Esophagus mucosa (tissue), 1 donor: ENCODE measurements around the gene PPP1R15B. TPM values are rescaled to one million over a fixed set of nuclear protein-coding genes. Genes with fewer than 3 reads are reported as not detected.
"Not testable (repeated sequence)": the region's sequence is repeated elsewhere in the genome, so short reads cannot be mapped to it uniquely, and the experiment has no call there.

Source experiments
- ATAC-seq: fragments of 200-7000 bp; cut with Tn5 transposase; one replicate; pipeline ENCODE4 v1.9.1; 2020
- total RNA-seq: library from RNA; stranded (reverse); gene quantifications from one replicate; pipeline ENCODE4 v1.2.4, GENCODE V29; 2023
- donor health status: DM: yes; HTN: yes; CAD: no.

Gene PPP1R15B
- total RNA-seq, 1 donor from 2014 or later = 27.5 TPM

DNA sequence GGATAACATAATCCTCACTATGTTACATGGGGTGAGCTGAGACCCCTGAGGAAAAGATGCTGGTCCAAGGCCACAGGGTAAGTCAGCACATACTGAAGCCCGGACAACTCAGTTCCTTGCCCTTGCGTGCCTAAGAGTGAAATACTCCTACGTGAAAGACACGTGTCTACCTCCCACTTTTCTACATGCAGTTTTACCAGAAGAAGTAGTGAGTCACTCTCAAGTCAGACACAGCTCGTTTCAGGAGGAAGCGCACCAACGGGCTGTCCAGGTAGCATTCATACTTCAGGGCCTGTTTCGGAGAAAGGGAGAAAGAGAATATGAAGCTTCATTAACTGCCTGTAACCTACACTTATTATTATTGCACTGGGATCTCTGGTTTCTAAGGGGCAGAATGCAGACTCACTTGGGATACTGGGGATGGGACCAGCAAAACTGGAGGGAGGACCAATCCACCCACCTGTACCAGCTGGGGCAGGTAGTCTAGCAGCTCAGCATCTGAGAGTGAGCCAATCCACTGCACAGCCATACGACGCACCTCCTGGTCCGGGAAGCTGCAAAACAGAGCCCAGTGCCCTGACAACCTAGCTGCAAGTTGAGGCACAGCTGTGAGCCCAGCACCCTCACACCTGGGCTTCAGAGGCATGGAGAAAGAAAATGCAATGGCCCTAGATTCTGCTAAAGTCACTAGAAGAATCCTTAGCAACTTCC is 32.4 kb upstream of the PPP1R15B start:
- ATAC-seq = peak; percentile 74

DNA sequence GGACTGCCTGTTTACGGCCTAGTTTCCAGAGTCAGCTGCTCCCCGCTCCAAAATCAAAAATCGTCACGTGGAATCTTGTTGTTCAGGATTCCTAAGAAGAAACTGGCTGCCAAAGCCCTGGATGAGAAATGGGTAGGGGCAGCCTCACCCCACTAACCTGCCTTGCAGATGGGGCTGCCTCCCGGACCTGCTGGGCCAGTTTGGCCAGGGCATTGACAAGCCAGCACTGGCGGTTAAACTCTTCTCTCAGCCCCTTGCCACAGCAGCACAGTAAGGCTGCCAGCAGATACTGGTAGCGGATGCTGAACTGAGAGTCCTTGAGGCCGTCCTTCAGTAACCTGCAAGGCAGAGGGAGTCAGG is 31.6 kb upstream of the PPP1R15B start:
- peak; percentile 90 for ATAC-seq

DNA sequence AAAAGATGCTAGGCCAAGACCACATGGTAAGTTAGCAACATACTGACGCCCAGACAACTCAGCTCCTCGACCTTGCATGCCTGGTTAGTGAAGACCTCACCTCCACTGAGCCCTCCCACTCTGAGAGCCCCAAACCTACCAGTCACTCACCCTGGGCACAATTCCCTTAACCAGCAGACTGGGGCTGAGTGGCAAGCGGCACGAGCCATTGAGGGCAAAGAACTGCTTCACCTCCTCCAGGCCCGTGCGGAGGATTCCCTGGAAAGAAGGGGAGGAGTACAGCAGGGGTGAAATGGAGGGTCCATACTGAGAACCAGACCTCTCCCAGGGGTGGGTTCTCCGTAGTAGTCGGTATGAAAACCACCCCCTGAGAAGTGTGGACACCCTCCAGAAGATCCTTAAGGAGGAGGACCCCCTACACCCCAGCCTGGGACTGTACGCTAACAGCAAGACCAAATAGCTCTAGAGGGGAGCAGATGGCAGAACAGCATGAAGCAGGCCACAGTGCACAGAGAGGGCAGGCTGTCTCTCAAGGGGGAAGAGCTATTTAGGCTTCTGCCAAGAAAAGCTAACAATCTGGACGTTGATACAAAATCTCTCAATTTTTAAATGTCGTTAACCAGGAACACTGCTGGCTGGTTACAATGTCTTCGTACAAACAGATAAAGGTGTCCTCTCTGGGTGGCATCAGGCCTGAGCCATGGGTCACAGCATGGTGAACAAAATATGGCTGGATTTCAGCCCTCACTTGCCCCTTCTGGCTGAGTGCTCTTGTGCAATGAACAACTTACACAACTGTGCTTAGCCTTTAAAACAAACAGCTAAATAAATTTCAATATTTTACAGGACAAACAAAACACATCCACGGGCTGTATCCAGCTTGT is 31.0 kb upstream of the PPP1R15B start:
- ATAC-seq = no peak

DNA sequence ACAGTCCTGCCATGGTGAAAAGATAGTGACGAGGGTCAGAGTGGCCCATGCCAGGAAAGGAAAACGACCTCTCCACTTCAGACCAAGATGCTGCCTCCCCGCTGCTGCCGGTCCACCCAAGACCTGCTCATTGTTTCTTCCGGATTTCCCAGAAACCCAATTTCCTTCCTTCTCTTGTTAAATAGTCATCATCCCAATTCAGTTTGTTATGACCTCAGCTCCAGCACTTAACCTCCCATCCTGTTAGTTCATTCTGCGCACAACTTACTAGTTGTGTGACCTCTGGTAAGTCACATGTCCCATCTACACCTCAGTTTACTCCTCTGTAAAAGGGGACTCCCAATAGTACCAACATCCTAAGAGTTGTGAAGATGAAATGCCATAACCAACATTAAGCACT is 29.9 kb upstream of the PPP1R15B start:
- no peak for ATAC-seq

DNA sequence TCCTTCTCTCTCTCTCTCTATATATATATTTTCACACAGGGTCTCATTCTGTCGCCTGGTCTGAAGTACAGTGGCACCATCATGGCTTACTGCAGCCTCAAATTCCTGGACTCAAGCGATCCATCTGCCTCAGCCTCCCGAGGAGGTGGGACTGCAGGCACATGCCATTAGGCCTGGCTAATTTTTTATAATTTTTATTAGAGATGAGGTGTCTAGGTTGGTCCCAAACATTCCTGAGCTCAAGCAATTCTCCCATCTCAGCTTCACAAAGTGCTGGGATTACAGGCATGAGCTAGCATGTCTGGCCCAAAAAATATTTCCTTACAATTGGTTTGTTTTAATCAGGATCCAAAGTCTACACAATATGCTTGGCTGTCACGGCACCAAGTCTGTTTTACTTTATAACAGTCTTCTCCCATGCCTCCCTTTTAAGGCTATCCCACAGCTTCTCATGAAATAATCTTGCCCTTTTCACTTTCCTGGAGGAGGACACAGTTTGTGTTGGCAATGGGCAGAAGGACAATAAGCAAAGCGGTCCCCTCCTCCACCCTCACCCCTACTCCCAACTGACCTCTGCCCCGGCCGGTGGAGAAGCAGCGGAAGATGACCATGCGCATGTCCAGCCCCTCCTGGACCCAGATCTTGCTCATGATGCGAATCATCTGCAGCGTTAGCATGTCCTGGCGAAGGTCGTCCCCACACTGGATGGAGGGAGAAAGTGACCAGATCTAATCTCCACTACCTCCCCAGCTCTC is 28.2 kb upstream of the PPP1R15B start:
- ATAC-seq = no peak

- peak; percentile 86 for ATAC-seq
Observed at GRCh38 chr1:204438628-204439027, 27.0 kb upstream of the PPP1R15B start.

- ATAC-seq = no peak
Observed at GRCh38 chr1:204437796-204438570, 26.4 kb upstream of the PPP1R15B start.

- ATAC-seq = no peak
Observed at GRCh38 chr1:204435872-204436271, 24.3 kb upstream of the PPP1R15B start.

DNA sequence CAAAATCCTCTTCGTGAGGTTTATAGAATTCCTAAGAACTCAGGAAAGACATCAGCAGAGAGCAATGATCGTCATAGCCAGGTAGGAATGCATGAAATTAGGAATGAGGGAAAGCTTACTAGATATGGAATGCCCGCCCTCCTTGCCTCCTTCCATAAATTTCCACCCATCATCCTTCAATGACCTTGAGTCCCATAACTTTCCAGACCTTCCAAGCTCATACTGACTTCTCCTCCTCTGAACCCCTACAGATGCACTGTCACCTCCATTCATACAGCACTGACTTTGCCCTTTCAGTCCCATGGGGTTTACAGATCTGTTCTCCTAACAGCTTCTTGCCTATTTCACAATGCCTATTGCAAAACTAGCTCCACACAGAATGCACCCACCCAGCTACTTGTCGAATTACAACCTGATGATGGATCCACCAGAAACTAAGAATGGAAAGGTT is 23.8 kb upstream of the PPP1R15B start:
- ATAC-seq = no peak

DNA sequence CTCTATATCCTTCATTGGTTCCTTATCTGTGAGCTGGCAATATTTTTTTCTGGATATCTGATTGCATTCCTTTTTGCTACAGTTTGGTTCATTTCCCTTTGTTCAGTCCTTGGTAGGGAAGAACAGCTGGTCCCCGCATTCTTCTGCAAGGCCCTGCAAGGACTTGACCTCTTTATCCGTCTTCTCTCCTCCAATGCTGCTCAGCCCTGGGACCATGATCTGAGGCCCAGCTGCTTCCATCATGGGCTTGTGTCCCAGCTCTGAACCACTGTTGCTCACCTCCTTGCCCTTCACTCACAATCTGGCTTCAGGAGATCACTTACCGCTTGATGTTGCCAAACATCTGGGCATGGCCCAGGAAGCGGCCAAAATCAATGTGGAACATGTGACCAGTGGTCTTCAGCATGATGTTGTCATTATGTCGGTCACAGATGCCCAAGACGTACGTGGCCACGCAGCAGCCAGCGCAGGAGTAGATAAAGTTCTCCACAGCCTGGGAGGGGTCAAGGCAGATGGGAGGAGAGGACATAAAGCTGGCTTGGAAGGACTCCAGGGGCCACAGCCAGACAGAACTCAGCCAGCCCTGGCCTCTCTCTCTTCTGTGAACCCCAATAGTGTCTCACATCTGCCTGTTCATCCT is 22.6 kb upstream of the PPP1R15B start:
- no peak for ATAC-seq

DNA sequence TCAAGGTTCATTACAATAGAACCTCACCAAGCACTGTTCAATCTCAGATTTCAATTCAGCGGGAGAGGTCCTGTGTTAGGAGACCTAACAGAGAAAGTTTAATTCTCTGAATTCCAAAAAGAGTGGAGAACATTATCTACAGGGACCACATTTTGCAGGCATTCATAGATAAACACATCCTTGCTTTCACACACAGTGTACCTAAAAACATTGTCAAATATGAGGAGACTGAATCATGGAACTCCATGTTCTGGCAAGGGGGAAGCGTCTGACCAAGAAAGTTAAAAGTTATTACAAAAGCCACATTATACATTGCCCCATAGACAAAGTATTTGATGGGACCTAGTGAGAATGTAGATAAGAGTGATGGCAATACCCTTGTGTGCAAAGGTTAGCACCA is 21.1 kb upstream of the PPP1R15B start:
- ATAC-seq = no peak

- peak; percentile 59 for ATAC-seq
Observed at GRCh38 chr1:204431310-204432184, 19.9 kb upstream of the PPP1R15B start.

DNA sequence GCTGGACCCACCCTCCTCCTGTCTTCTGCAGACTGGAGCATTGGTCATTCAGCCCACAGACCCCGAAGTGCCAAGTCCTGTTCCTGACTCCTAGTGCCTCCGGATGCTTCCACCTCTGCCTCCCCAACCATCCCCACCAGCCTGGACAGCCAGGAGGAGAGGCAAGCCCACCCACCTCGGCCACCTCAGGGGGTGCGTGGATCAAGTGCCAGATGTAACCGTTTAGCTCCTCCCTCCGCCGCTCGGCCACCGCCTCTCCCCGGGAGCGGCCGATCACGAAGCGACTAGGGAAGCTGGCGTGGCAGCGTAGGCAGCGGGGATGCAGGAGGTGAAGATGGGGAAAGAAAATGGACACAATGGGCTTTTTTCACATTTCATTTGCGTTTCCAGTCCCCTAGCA is 18.1 kb upstream of the PPP1R15B start:
- ATAC-seq = no peak

DNA sequence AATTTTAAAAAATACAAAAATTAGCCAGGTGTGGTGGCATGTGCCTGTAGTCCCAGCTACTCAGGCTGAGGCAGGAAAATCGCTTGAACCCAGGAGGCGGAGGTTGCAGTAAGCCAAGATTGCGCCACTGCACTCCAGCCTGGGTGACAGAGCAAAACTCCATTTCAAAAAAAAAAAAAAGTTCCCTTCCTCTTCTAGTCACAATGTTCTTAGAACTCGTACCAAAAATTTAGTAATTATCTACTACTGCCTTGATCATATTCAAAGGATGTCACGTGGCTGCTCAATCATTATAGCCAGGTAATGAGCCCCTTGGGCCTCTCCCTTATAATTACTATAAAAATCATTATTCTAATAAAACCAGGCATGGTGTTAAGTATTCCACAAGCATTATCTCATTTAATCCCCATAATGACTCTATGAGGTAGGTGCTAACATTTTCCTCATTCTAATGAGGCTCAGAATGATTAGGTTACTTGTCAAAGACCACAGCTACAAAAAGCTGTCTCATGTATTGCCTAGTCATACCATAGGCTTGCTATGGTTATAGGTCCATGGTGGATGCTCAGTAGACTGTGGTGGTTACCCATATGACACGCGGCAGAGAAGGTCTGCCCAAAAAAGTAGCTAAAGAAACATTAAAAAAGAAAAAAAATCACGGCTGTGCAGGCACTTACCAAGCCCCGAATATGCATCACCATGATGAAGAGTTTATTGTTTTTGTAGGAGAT is 15.5 kb upstream of the PPP1R15B start:
- ATAC-seq = no peak

GRCh38 chr1:204426474-204426873 is 14.9 kb upstream of the PPP1R15B start:
- ATAC-seq = peak; percentile 24

GRCh38 chr1:204426035-204426436 is 14.4 kb upstream of the PPP1R15B start:
- ATAC-seq = peak; percentile 77

- ATAC-seq = no peak
Observed at GRCh38 chr1:204424621-204425020, 13.0 kb upstream of the PPP1R15B start.

DNA sequence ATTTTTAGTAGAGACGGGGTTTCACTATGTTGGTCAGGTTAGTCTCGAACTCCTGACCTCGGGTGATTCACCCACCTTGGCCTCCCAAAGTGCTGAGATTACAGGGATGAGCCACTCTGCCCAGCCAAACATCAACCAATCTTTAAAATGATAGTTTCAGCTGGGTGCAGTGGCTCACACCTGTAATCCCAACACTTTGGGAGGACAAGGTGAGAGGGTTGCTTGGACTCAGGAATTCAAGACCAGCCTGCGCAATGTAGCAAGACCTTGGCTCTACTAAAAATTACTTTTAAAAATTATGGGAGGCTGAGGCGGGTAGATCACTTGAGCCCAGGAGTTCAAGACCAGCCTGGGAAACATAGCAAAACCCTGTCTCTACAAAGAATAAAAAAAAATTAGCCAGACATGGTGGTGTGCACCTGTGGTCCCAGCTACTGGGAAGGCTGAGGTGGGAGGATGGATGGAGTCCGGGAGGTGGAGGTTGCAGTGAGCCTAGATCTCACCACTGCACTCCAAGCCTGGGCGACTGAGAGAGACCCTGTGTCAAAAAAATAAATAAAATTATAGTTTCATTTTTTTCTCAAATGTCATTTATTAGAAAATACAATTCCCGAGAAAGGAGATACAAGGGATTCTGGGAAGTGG is 10.6 kb upstream of the PPP1R15B start:
- ATAC-seq = not testable (repeated sequence)

DNA sequence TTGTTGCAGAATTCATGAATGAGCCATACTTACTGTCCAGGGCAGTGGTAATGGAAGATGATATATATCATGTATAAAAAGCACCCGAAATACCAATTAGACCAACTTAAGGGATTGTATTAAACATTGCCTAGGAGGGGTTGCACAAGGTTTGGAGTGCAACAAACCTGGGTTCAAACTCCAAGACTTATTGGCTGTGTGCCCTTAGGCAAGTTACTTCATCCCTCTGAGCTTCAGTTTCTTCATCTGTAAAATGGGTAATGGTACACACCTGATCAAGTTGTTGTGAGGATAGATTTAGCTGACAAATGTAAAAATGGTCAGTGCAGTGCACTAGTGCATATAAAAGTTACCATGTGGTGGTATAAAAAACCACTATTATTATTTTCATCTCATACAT is 9.8 kb upstream of the PPP1R15B start:
- no peak for ATAC-seq
